ENCODE data around the gene CEND1.

- no peak; the same call in 1 of the 2 replicates for TF ChIP-seq CTCF (conservative IDR thresholded peaks at IDR 0.05)
- TF ChIP-seq ZFX (IDR thresholded peaks at IDR 0.05): no peak
Observed at GRCh38 chr11:838441-839279, 48.8 kb upstream of the CEND1 start.

All from C4-2B (cell line).